Naive thymus-derived CD4-positive, alpha-beta T cell (primary cell): ENCODE measurements around the gene KLK14. TPM values are rescaled to one million over a fixed set of nuclear protein-coding genes. Genes with fewer than 3 reads are reported as not detected.
A peak's percentile ranks its signal among the peaks of the same experiment; 100 is the strongest.

Experiments
- ATAC-seq: fragments of 150-1000 bp; cut with Tn5 transposase; 2 replicates; pipeline ENCODE4 v1.10.0; 2021; ENCODE audit warnings: mild to moderate bottlenecking, moderate library complexity
- CTCF ChIA-PET: fragments of 350-600 bp; sonication (Branson Sonifier 250); formaldehyde crosslinking; loops from one replicate; lab custom pipeline; 2021; ENCODE audit warnings: antibody characterized with exemption; lab: Charles Lee
- POLR2A ChIA-PET: fragments of 350-600 bp; sonication (Branson Sonifier 250); formaldehyde crosslinking; loops from one replicate; lab custom pipeline; 2021; ENCODE audit warnings: antibody characterized with exemption, inconsistent platforms; lab: Charles Lee
- DNase-seq, 9 donors: peaks; one replicate each; pipeline versions ENCODE4 v3.0.0 to v3.0.0-alpha.2; 2020 to 2022; ENCODE audit warnings: mixed read lengths in 1 of 9
- H3K27ac ChIP-seq: one replicate; pipeline ENCODE4 v1.7.0; 2013; ENCODE audit warnings: mild to moderate bottlenecking, low read depth, low read length, moderate library complexity
- H3K27me3 ChIP-seq, 2 donors: one replicate each; pipeline ENCODE4 v1.7.0; 2013; ENCODE audit warnings: low read length in 2 of 2, mild to moderate bottlenecking in 2 of 2, moderate library complexity in 2 of 2; ENCODE audit not compliant: control insufficient read depth in 2 of 2, insufficient read depth in 2 of 2
- H3K36me3 ChIP-seq, 3 experiments: 1 replicate in 2 of 3; 2 replicates in 1 of 3; pipeline ENCODE4 v1.7.0; 2013; ENCODE audit warnings: low read length in 3 of 3, mild to moderate bottlenecking in 3 of 3, moderate library complexity in 1 of 3; ENCODE audit not compliant: insufficient read depth in 3 of 3, control insufficient read depth in 2 of 3
- H3K4me1 ChIP-seq, 2 donors: one replicate each; pipeline ENCODE4 v1.7.0; 2013; ENCODE audit warnings: low read length in 2 of 2, mild to moderate bottlenecking in 2 of 2, moderate library complexity in 1 of 2; ENCODE audit not compliant: control insufficient read depth in 2 of 2, insufficient read depth in 2 of 2
- H3K4me3 ChIP-seq: 2 replicates; pipeline ENCODE4 v1.7.0; 2013; ENCODE audit warnings: mild to moderate bottlenecking, low read length
- H3K9me3 ChIP-seq, 3 experiments: 1 replicate in 2 of 3; 2 replicates in 1 of 3; pipeline ENCODE4 v1.7.0; 2013; ENCODE audit warnings: low read length in 3 of 3; ENCODE audit not compliant: control insufficient read depth in 2 of 3
- H3K27ac Mint-ChIP-seq, 9 donors: one replicate each; pipeline ENCODE4 v1.8.0; 2020 to 2022; ENCODE audit warnings: mixed read lengths in 9 of 9, mild to moderate bottlenecking in 8 of 9, moderate library complexity in 5 of 9, inconsistent platforms in 2 of 9
- H3K27me3 Mint-ChIP-seq, 5 donors: one replicate each; pipeline ENCODE4 v1.8.0; 2021 to 2022; ENCODE audit warnings: mixed read lengths in 5 of 5, mild to moderate bottlenecking in 1 of 5
- H3K36me3 Mint-ChIP-seq, 5 donors: one replicate each; pipeline ENCODE4 v1.8.0; 2020 to 2022; ENCODE audit warnings: mixed read lengths in 5 of 5, mild to moderate bottlenecking in 3 of 5, inconsistent platforms in 1 of 5
- H3K4me1 Mint-ChIP-seq, 7 donors: one replicate each; pipeline ENCODE4 v1.8.0; 2020 to 2022; ENCODE audit warnings: mixed read lengths in 7 of 7, mild to moderate bottlenecking in 3 of 7, inconsistent platforms in 1 of 7
- H3K4me3 Mint-ChIP-seq, 10 donors: one replicate each; pipeline ENCODE4 v1.8.0; 2020 to 2022; ENCODE audit warnings: mild to moderate bottlenecking in 10 of 10, mixed read lengths in 10 of 10, moderate library complexity in 6 of 10, inconsistent platforms in 2 of 10
- H3K9me3 Mint-ChIP-seq, 11 donors: one replicate each; pipeline ENCODE4 v1.8.0; 2020 to 2022; ENCODE audit warnings: mixed read lengths in 11 of 11, mild to moderate bottlenecking in 4 of 11, inconsistent platforms in 1 of 11, moderate library complexity in 1 of 11
- intact Hi-C, 2 donors: fragments of 100-400 bp; cut with micrococcal nuclease; formaldehyde crosslinking; loops; one replicate each; pipeline ENCODE4 v1.15.1; 2023
- polyA plus RNA-seq, 2 donors: library from polyadenylated mRNA; unstranded; fragments of 300-500 nt; fragmentation: Illumina TruSeq; gene quantifications; one replicate each; pipeline ENCODE4 v1.2.3, GENCODE V29; 2021
- total RNA-seq, 6 experiments: library from RNA in 5 of 6; stranded (reverse) in 5 of 6; gene quantifications; 1 replicate in 5 of 6; 2 replicates in 1 of 6; pipeline ENCODE4 v1.2.3 and lab custom pipeline; 2021 to 2026

The KLK14 gene
- total and polyA plus RNA-seq, 7 experiments from 2014 or later = 0.34 to 0.92 (median 0.66) TPM; not detected in 2

DNA sequence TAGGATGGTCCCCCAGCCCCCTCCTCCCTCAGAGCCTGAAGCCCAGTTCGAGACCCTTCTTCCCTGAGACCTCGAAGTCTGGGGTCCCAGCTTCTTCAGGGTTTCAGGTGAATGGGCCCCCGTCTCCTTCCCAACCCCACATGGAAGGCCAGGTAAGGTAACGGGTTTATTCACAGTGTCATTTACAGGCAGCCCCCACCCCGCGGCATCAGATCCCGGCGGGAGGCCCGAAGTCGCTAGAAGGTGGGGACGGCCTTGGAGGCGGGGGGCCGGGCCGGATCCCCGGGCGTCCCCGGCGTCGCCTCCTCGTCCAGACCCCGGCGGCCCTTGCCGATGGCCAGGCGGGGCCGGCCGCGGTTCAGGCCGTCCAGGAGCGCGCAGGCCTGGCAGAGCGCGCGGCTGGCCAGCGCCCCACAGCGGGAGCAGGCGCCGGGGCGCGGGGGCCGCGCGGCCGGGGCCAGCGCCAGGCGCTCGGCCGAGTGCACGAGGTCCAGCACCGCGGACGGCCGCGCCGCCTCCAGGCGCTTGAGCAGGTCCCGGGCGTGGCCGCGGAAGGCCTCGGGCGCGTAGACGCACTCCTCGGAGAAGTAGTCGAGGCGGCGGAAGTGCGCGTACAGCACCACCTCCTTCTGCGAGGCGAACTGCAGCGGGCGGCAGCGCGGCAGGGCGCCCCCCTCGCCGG is 15.8 kb upstream of the KLK14 start:
- no peaks in the 10 kb centered on the region for H3K27me3 Mint-ChIP-seq
- H3K4me3 ChIP-seq = no peak overlapping the region
- peaks cover 5 to 17% of the 10 kb centered on the region in 2 donors for H3K4me1 ChIP-seq
- no peak overlapping the region for H3K27ac Mint-ChIP-seq
- H3K36me3 ChIP-seq = peaks cover 0 to 45% (median 0%) of the 10 kb centered on the region in 3 experiments
- DNase-seq (peak in 6 of 9 donors; percentile 9 to 56 (median 37)), ATAC-seq (peak; percentile 89)
- H3K27ac ChIP-seq = peak overlapping the region; percentile 70
- H3K36me3 Mint-ChIP-seq = peaks cover 3 to 25% (median 12%) of the 10 kb centered on the region in 5 donors
- intact Hi-C loops = loop anchor here in 1 of 2 donors (5.0 kb wide), 2 partner anchors 34 to 604 kb away; no protein-coding TSS in a partner anchor
- peak overlapping the region in 6 of 10 donors; percentile 14 to 73 (median 54) for H3K4me3 Mint-ChIP-seq
- peaks cover 23 to 50% (median 37%) of the 10 kb centered on the region in 7 donors for H3K4me1 Mint-ChIP-seq
- CTCF ChIA-PET = no interaction called here
- POLR2A ChIA-PET = no interaction called here
- no peaks in the 10 kb centered on the region for H3K9me3 ChIP-seq
- H3K27me3 ChIP-seq = no peaks in the 10 kb centered on the region
- H3K9me3 Mint-ChIP-seq = no peaks in the 10 kb centered on the region

GRCh38 chr19:51097796-51098195 is 15.1 kb upstream of the KLK14 start:
- no peaks in the 10 kb centered on the region for H3K9me3 ChIP-seq
- POLR2A ChIA-PET = no interaction called here
- H3K4me3 ChIP-seq = no peak overlapping the region
- Mint-ChIP-seq H3K27ac (peak overlapping the region in 1 of 9 donors; percentile 41), H3K4me1 (peaks cover 23 to 43% (median 32%) of the 10 kb centered on the region in 7 donors), H3K4me3 (peak overlapping the region in 4 of 10 donors; percentile 13 to 73 (median 34)), H3K9me3 (no peaks in the 10 kb centered on the region), H3K36me3 (peaks cover 2 to 19% (median 10%) of the 10 kb centered on the region in 5 donors), H3K27me3 (no peaks in the 10 kb centered on the region)
- H3K4me1 ChIP-seq = peaks cover 5 to 17% of the 10 kb centered on the region in 2 donors
- ATAC-seq (no peak), DNase-seq (no peak)
- CTCF ChIA-PET = interaction anchor here (1.8 kb wide), 1 partner anchor 34 kb away, joined by 4 read pairs; no protein-coding TSS in a partner anchor
- intact Hi-C loops = loop anchor here (1.0 to 5.0 kb wide), 6 partner anchors 11 to 605 kb away; partner anchors contain the start of gene CTU1 (in 1 of the 2)
- peaks cover 0 to 39% (median 0%) of the 10 kb centered on the region in 3 experiments for H3K36me3 ChIP-seq
- no peak overlapping the region for H3K27ac ChIP-seq
- H3K27me3 ChIP-seq = no peaks in the 10 kb centered on the region

GRCh38 chr19:51097166-51097738 is 14.6 kb upstream of the KLK14 start:
- POLR2A ChIA-PET = interaction anchor here (0.6 to 1.1 kb wide), 4 partner anchors 17 to 39 kb away, joined by 3 to 4 read pairs (median 4); no protein-coding TSS in a partner anchor
- CTCF ChIA-PET = interaction anchor here (1.1 to 1.8 kb wide), 5 partner anchors 9 to 80 kb away, joined by 3 to 7 read pairs (median 4); no protein-coding TSS in a partner anchor
- DNase-seq (peak; percentile 20 to 75 (median 44)), ATAC-seq (peak; percentile 57)
- peaks cover 5 to 17% of the 10 kb centered on the region in 2 donors for H3K4me1 ChIP-seq
- Mint-ChIP-seq H3K4me1 (peaks cover 19 to 42% (median 26%) of the 10 kb centered on the region in 7 donors), H3K27ac (peak overlapping the region in 5 of 9 donors; percentile 23 to 66 (median 36)), H3K27me3 (no peaks in the 10 kb centered on the region), H3K36me3 (peaks cover 0 to 17% (median 7%) of the 10 kb centered on the region in 5 donors), H3K4me3 (peak overlapping the region in 6 of 10 donors; percentile 2 to 56 (median 30)), H3K9me3 (no peaks in the 10 kb centered on the region)
- H3K9me3 ChIP-seq = no peaks in the 10 kb centered on the region
- peak overlapping the region; percentile 28 for H3K27ac ChIP-seq
- no peaks in the 10 kb centered on the region for H3K27me3 ChIP-seq
- H3K36me3 ChIP-seq = peaks cover 0 to 33% (median 0%) of the 10 kb centered on the region in 3 experiments
- H3K4me3 ChIP-seq = no peak overlapping the region
- intact Hi-C loops = loop anchor here (1.0 to 5.0 kb wide), 6 partner anchors 11 to 605 kb away; partner anchors contain the start of gene CTU1 (in 1 of the 2)

DNA sequence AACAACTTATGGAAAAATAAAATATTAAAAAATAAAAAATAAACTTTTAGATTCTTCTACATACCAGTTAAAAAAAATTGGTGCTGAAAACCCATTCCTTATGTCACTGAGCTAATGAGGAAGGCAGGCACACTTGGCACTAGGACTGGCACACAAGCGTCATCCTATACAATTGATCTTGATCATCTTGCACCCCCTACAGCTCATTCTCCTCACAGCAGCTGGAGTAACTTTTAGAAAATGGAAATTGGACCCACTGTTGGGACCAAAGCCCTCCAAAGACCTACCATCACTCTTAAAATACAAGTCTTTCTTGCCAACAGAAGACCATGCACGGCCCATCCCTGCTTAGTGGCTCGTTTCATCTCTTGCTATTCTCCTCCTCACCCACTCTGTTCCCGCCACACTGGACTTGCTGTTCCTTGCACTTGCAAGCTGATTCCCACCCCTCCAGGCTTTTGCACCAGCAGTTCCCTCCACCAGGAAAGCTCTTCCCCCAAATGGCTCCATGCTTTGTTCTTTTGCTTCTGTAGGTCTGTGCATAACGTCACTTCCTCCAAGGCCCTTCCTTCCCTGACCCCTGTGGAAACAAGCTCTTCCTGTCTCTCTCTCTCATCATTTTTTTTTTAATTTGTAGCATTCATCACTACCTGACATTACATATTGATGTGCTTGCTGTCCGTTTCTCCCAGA is 13.9 kb upstream of the KLK14 start:
- peaks cover 0 to 29% (median 0%) of the 10 kb centered on the region in 3 experiments for H3K36me3 ChIP-seq
- CTCF ChIA-PET = interaction anchor here (0.7 to 1.8 kb wide), 8 partner anchors 9 to 80 kb away, joined by 3 to 7 read pairs (median 4); no protein-coding TSS in a partner anchor
- peak overlapping the region in 7 of 9 donors; percentile 23 to 71 (median 36) for H3K27ac Mint-ChIP-seq
- no peak for ATAC-seq
- H3K27ac ChIP-seq = peak overlapping the region; percentile 28
- peaks cover 19 to 39% (median 23%) of the 10 kb centered on the region in 7 donors for H3K4me1 Mint-ChIP-seq
- H3K9me3 Mint-ChIP-seq = no peaks in the 10 kb centered on the region
- peak overlapping the region in 5 of 10 donors; percentile 1 to 56 (median 24) for H3K4me3 Mint-ChIP-seq
- H3K36me3 Mint-ChIP-seq = peaks cover 0 to 17% (median 7%) of the 10 kb centered on the region in 5 donors
- intact Hi-C loops = loop anchor here (1.0 to 5.0 kb wide), 7 partner anchors 12 to 606 kb away; partner anchors contain the start of gene CTU1 (in 1 of the 2)
- no peak for DNase-seq
- H3K9me3 ChIP-seq = no peaks in the 10 kb centered on the region
- peaks cover 5 to 17% of the 10 kb centered on the region in 2 donors for H3K4me1 ChIP-seq
- POLR2A ChIA-PET = interaction anchor here (0.6 to 1.1 kb wide), 4 partner anchors 18 to 40 kb away, joined by 3 to 4 read pairs (median 4); no protein-coding TSS in a partner anchor
- no peaks in the 10 kb centered on the region for H3K27me3 ChIP-seq
- no peaks in the 10 kb centered on the region for H3K27me3 Mint-ChIP-seq
- H3K4me3 ChIP-seq = no peak overlapping the region

DNA sequence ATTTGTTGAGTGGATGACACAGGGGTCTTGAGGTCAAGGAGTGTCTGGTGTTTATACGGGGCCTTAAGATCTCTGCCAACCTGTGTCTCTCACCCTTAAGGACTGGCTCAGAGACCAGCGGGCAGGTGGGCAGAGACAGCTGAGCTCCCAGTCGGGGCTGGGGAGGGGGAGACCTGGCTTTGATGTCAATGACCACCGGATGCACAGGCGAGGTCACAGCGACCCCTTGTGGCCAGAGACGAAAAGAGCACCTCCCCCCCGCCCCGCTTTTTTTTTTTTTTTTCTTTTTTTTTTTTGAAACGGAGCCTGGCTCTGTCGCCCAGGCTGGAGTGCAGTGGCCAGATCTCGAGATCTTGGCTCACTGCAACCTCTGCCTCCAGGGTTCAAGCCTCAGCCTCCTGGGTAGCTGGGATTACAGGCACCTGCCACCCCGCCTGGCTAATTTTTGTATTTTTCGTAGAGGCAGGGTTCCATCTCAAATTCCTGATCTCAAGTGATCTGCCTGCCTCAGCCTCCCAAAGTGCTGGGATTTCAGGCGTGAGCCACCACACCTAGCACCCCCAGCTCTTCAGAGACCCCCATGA is 12.1 kb upstream of the KLK14 start:
- H3K36me3 Mint-ChIP-seq = peaks cover 0 to 16% (median 7%) of the 10 kb centered on the region in 5 donors
- no peaks in the 10 kb centered on the region for H3K9me3 Mint-ChIP-seq
- Histone ChIP-seq H3K9me3 (no peaks in the 10 kb centered on the region), H3K4me1 (peaks cover 5 to 17% of the 10 kb centered on the region in 2 donors), H3K4me3 (no peak overlapping the region), H3K27me3 (no peaks in the 10 kb centered on the region), H3K36me3 (peaks cover 0 to 16% (median 0%) of the 10 kb centered on the region in 3 experiments), H3K27ac (no peak overlapping the region)
- no peaks in the 10 kb centered on the region for H3K27me3 Mint-ChIP-seq
- DNase-seq (peak in 2 of 9 donors; percentile 15 to 41), ATAC-seq (no peak)
- intact Hi-C loops = loop anchor here in 1 of 2 donors (5.0 kb wide), 2 partner anchors 38 to 608 kb away; no protein-coding TSS in a partner anchor
- peaks cover 15 to 32% (median 18%) of the 10 kb centered on the region in 7 donors for H3K4me1 Mint-ChIP-seq
- H3K27ac Mint-ChIP-seq = peak overlapping the region in 1 of 9 donors; percentile 37
- no peak overlapping the region for H3K4me3 Mint-ChIP-seq
- CTCF ChIA-PET = interaction anchor here (0.7 to 1.3 kb wide), 2 partner anchors 53 to 77 kb away, joined by 3 to 4 read pairs; no protein-coding TSS in a partner anchor
- POLR2A ChIA-PET = no interaction called here
